Endothelial cell of umbilical vein (primary cell): Measurements from ENCODE around the gene MAML3. TPM values are rescaled to one million over a fixed set of nuclear protein-coding genes. Genes with fewer than 3 reads are reported as not detected.

Experiments used
- BruUV-seq: library from RNA; stranded (reverse); fragments of 400-500 nt; replicated peaks from 2 replicates; lab custom pipeline; 2021; lab: Mats Ljungman, UMichigan
- CTCF ChIA-PET: fragments of 300-600, 350-600 bp; sonication (Branson Sonifier 250); formaldehyde crosslinking; loops from one replicate; lab custom pipeline; 2021; ENCODE audit warnings: antibody characterized with exemption, inconsistent platforms; lab: Charles Lee
- POLR2A ChIA-PET: fragments of 300-600, 350-600 bp; sonication (Branson Sonifier 250); formaldehyde crosslinking; loops from one replicate; lab custom pipeline; 2021; ENCODE audit warnings: antibody characterized with exemption, inconsistent platforms; lab: Charles Lee
- DNase-seq: peaks from one replicate; pipeline ENCODE4 v3.0.0-alpha.2; 2011; ENCODE audit warnings: low read depth, low spot score
- FAIRE-seq: peaks from 2 replicates; lab custom pipeline; 2011; peaks lifted over from hg19 to GRCh38; lab: Jason Lieb, UNC
- H2AFZ ChIP-seq: 2 replicates; pipeline ENCODE4 v1.6.0; 2012; ENCODE audit warnings: low read depth, low read length, control low read depth, inconsistent platforms
- H3K27ac ChIP-seq: 2 replicates; pipeline ENCODE4 v1.5.1; 2011; ENCODE audit warnings: low read depth, mild to moderate bottlenecking, control low read depth, low read length, moderate library complexity; ENCODE audit not compliant: insufficient read depth
- H3K27me3 ChIP-seq, 2 experiments: 2 replicates each; pipeline versions ENCODE4 v1.6.0 to v1.6.1; 2011; ENCODE audit warnings: low read length in 2 of 2, mixed read lengths in 1 of 2; ENCODE audit not compliant: control insufficient read depth in 2 of 2, insufficient read depth in 2 of 2
- H3K36me3 ChIP-seq, 2 experiments: 2 replicates in 1 of 2; 3 replicates in 1 of 2; pipeline ENCODE4 v1.5.1; 2011; ENCODE audit warnings: low read length in 2 of 2, mild to moderate bottlenecking in 1 of 2, moderate library complexity in 1 of 2; ENCODE audit not compliant: control insufficient read depth in 2 of 2, insufficient read depth in 2 of 2; ENCODE audit errors: extremely low read depth in 1 of 2
- H3K4me1 ChIP-seq: 3 replicates; pipeline ENCODE4 v1.5.1; 2011; ENCODE audit warnings: mild to moderate bottlenecking, low read length; ENCODE audit not compliant: control insufficient read depth, insufficient read depth; ENCODE audit errors: extremely low read depth
- H3K4me2 ChIP-seq: 2 replicates; pipeline ENCODE4 v1.6.1; 2011; ENCODE audit warnings: low read length, control low read depth, mixed read lengths; ENCODE audit not compliant: insufficient read depth
- H3K4me3 ChIP-seq, 3 experiments: fragments of 200-600 bp in 1 of 3; sonication (generic), shearing (Covaris generic) in 1 of 3; replicated peaks in 1 of 3; 2 replicates each; pipeline ENCODE4 v1.5.1; 2011 to 2016; ENCODE audit warnings: control low read depth in 3 of 3, low read length in 3 of 3, mild to moderate bottlenecking in 2 of 3, inconsistent platforms in 1 of 3, low read depth in 1 of 3, moderate library complexity in 1 of 3; ENCODE audit not compliant: insufficient read depth in 1 of 3
- H3K79me2 ChIP-seq: 2 replicates; pipeline ENCODE4 v1.6.0; 2012; ENCODE audit warnings: low read length, inconsistent platforms; ENCODE audit not compliant: control insufficient read depth, insufficient read depth
- H3K9ac ChIP-seq: replicated peaks from 2 replicates; pipeline ENCODE3; 2011; ENCODE audit warnings: low read length, control low read depth; ENCODE audit not compliant: insufficient read depth; ENCODE audit errors: extremely low read depth
- H3K9me1 ChIP-seq: replicated peaks from 3 replicates; pipeline ENCODE4 v1.6.0; 2011; ENCODE audit warnings: mild to moderate bottlenecking, low read length; ENCODE audit not compliant: control insufficient read depth, insufficient read depth; ENCODE audit errors: extremely low read depth
- H3K9me3 ChIP-seq: replicated peaks from 2 replicates; pipeline ENCODE4 v1.5.1; 2012; ENCODE audit warnings: low read length, inconsistent platforms; ENCODE audit not compliant: control insufficient read depth, insufficient read depth
- H4K20me1 ChIP-seq: replicated peaks from 2 replicates; pipeline ENCODE3; 2011; ENCODE audit warnings: mild to moderate bottlenecking, low read length; ENCODE audit not compliant: control insufficient read depth, insufficient read depth; ENCODE audit errors: extremely low read depth
- CTCF ChIP-seq, 2 donors: IDR thresholded peaks; 1 replicate in 1 of 2; 2 replicates in 1 of 2; pipeline ENCODE4 v1.5.1; 2011; ENCODE audit warnings: low read length in 2 of 2, mild to moderate bottlenecking in 2 of 2, moderate library complexity in 2 of 2, control low read depth in 1 of 2, inconsistent platforms in 1 of 2, low read depth in 1 of 2; ENCODE audit not compliant: insufficient read depth in 1 of 2; ENCODE audit errors: extremely low read depth in 1 of 2
- EZH2 ChIP-seq: IDR thresholded peaks from 2 replicates; pipeline ENCODE4 v1.6.1; 2012; ENCODE audit warnings: borderline replicate concordance, low read depth, mild to moderate bottlenecking, moderate library complexity, low read length, inconsistent platforms; ENCODE audit not compliant: severe bottlenecking
- FOS ChIP-seq: IDR thresholded peaks from 2 replicates; pipeline ENCODE4 v1.6.1; 2011; ENCODE audit warnings: mild to moderate bottlenecking, low read length, moderate library complexity, borderline replicate concordance; ENCODE audit not compliant: insufficient read depth
- GATA2 ChIP-seq: IDR thresholded peaks from 2 replicates; pipeline ENCODE4 v1.7.0; 2011; ENCODE audit warnings: low read depth, mild to moderate bottlenecking, moderate library complexity, mixed read lengths, low read length; ENCODE audit not compliant: insufficient read length, insufficient read depth
- JUN ChIP-seq: IDR thresholded peaks from 2 replicates; pipeline ENCODE4 v1.6.1; 2011; ENCODE audit warnings: borderline replicate concordance, low read depth; ENCODE audit not compliant: insufficient read length, insufficient read depth
- MAX ChIP-seq: IDR thresholded peaks from 2 replicates; pipeline ENCODE4 v1.6.1; 2011; ENCODE audit not compliant: insufficient read depth, insufficient read length
- MYC ChIP-seq: IDR thresholded peaks from one replicate; pipeline ENCODE4 v1.6.1; 2011; ENCODE audit warnings: mild to moderate bottlenecking, low read depth, low read length
- POLR2A ChIP-seq: IDR thresholded peaks from 2 replicates; pipeline ENCODE4 v1.6.1; 2012; ENCODE audit warnings: low read depth, mild to moderate bottlenecking, control low read depth, low read length
- POLR2AphosphoS5 ChIP-seq: IDR thresholded peaks from 2 replicates; pipeline ENCODE4 v1.6.1; 2012; ENCODE audit warnings: low read depth, mild to moderate bottlenecking, control low read depth, low read length, moderate library complexity; ENCODE audit not compliant: insufficient read depth
- dilution Hi-C: fragments of 300-500 bp; cut with MboI; formaldehyde crosslinking; loops from one replicate; pipeline ENCODE4 v1.15.0; 2019; ENCODE audit warnings: low sequenced_read_pairs; ENCODE audit not compliant: extremely low pct_ligation_motif_present
- intact Hi-C: fragments of 100-400 bp; cut with micrococcal nuclease; formaldehyde crosslinking; loops from one replicate; pipeline ENCODE4 v1.10.0; 2022
- polyA plus RNA-seq, 4 experiments: library from polyadenylated mRNA; depleted of rRNA in 3 of 4; stranded (reverse) in 3 of 4; unstranded in 1 of 4; fragments of >200 nt; gene quantifications; 2 replicates each; pipeline versions ENCODE4 v1.2.1 to v1.2.3, GENCODE V29; 2011 to 2012; ENCODE audit warnings: missing spikeins in 1 of 4
- total RNA-seq: library from RNA; stranded (reverse); gene quantifications from 2 replicates; pipeline ENCODE4 v1.2.3, GENCODE V29; 2021

The MAML3 gene
- total and polyA plus RNA-seq, 2 donors (not counting 3 experiments of a cell fraction or from before 2014, with no cell fraction given): 14.0 to 20.3 TPM

DNA sequence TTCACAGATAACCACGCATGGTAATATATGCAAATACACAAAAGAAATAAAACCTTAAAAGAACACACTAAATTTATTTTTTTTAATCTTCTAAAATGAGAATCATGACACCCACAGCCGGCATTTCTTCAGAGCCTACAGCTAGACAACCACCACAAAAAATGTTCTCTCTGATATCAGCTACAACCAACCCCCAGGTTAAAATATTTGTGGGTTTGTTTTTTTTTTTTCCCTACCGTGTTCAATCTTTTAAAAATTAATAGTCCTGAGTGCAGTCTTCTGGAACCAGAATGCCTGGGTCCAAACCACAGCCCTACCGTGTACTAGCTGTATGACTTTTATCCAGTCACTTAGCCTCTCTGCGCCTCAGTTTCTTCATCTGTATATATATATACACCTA, 36.0 kb downstream of the MAML3 start:
- Histone ChIP-seq H3K9me1 (no peaks in the 10 kb centered on the region), H3K4me1 (peaks cover 13% of the 10 kb centered on the region), H3K9ac (no peak overlapping the region), H4K20me1 (no peaks in the 10 kb centered on the region), H3K9me3 (no peaks in the 10 kb centered on the region), H3K4me3 (no peak overlapping the region), H3K27me3 (no peaks in the 10 kb centered on the region), H3K4me2 (no peak overlapping the region), H3K79me2 (peaks cover 13% of the 10 kb centered on the region), H3K27ac (no peak overlapping the region), H3K36me3 (no peaks in the 10 kb centered on the region), H2AFZ (no peak overlapping the region)
- FAIRE-seq (no peak), DNase-seq (no peak)
- TF ChIP-seq JUN (no peak), GATA2 (no peak), MYC (no peak), MAX (no peak), EZH2 (no peak), POLR2A (no peak), CTCF (IDR thresholded peaks at IDR 0.05; ENCODE audit: extremely low read depth in 1 of 2, insufficient read depth in 1 of 2, low read depth in 1 of 2, low read length in 2 of 2) (no peak), FOS (no peak), POLR2AphosphoS5 (no peak)
- POLR2A ChIA-PET: no interaction called here
- dilution Hi-C loops: no loop called here
- intact Hi-C loops: loop anchor here (2.0 kb wide), 1 partner anchor 13 kb away; no protein-coding TSS in a partner anchor
- CTCF ChIA-PET: no interaction called here
- BruUV-seq: no TSS peak
